Mammary epithelial cell (primary cell): ENCODE data around the gene STX10.

Experiments used
- EZH2 ChIP-seq: IDR thresholded peaks from 2 replicates; pipeline ENCODE4 v1.6.1; 2012; ENCODE audit warnings: low read length, inconsistent platforms, borderline replicate concordance
- TF ChIP-seq, protein P1 (sequence below), 2 donors: IDR thresholded peaks in 1 of 2; conservative IDR thresholded peaks in 1 of 2; 2 replicates each; pipeline ENCODE4 v1.5.1; 2011 to 2012; ENCODE audit warnings: inconsistent platforms in 2 of 2, low read length in 2 of 2, mild to moderate bottlenecking in 2 of 2, control low read depth in 1 of 2, low read depth in 1 of 2; ENCODE audit not compliant: insufficient read depth in 1 of 2; ENCODE audit errors: extremely low read depth in 1 of 2

DNA sequence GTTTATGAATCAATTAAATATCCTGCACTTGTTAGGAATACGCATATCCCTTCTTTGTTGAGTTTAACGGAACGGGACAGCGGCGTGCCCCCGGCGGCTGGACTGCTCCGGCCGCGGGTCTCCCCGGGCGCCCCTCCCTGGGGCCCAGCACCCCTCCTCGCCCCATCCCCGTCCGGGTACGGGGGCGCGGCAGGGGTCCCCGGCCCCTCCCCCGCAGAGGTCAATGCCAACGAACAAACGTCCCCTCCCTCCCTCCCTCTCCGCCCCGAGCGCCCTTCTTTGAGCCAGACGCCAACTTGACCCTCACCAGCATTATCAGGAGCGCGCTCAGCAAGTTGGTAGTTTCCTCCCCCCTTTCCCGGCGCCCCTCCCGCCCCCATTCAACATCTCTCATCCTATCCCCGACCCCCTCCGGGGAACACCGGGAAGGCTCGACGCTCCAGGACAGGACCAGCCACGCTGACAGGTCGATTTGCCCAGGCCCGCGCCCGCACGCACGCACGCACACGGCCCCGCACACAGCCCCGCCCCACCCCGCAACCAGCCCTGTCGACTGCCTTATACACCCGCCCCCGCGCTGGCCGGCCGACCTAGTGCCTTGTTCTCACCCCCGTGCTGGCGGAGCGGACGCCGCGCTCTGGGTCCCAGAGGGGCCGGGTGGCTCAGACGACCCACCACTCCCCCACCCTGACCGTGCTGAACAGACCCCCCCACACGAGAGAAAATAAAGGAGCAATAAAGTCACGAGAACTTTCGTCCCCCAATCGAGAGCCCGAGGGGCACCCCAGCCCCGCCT is 52.5 kb downstream of the STX10 start:
- TF ChIP-seq, protein P1, sequence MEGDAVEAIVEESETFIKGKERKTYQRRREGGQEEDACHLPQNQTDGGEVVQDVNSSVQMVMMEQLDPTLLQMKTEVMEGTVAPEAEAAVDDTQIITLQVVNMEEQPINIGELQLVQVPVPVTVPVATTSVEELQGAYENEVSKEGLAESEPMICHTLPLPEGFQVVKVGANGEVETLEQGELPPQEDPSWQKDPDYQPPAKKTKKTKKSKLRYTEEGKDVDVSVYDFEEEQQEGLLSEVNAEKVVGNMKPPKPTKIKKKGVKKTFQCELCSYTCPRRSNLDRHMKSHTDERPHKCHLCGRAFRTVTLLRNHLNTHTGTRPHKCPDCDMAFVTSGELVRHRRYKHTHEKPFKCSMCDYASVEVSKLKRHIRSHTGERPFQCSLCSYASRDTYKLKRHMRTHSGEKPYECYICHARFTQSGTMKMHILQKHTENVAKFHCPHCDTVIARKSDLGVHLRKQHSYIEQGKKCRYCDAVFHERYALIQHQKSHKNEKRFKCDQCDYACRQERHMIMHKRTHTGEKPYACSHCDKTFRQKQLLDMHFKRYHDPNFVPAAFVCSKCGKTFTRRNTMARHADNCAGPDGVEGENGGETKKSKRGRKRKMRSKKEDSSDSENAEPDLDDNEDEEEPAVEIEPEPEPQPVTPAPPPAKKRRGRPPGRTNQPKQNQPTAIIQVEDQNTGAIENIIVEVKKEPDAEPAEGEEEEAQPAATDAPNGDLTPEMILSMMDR (conservative IDR thresholded peaks at IDR 0.05 in 1 of 2, IDR thresholded peaks at IDR 0.05 in 1 of 2; ENCODE audit: extremely low read depth in 1 of 2, insufficient read depth in 1 of 2, low read depth in 1 of 2, low read length in 2 of 2), result no peak
- TF ChIP-seq EZH2, result no peak
